Adrenal gland (tissue), 12 donors: ENCODE data around the gene WDR20. TPM values are rescaled to one million over a fixed set of nuclear protein-coding genes. Genes with fewer than 3 reads are reported as not detected.

Experiments
- DNase-seq, 7 donors: peaks; one replicate each; pipeline ENCODE4 v3.0.0-alpha.2; 2019 to 2020
- H3K27ac ChIP-seq, 5 donors: fragments of 200-600 bp; sonication (generic) in 4 of 5; 1 replicate in 3 of 5; 2 replicates in 2 of 5; pipeline versions ENCODE4 v1.5.1 to v1.8.0; 2016 to 2020; ENCODE audit warnings: mild to moderate bottlenecking in 1 of 5
- H3K27me3 ChIP-seq: fragments of 200-600 bp; 2 replicates; pipeline ENCODE4 v1.8.0; 2021
- H3K36me3 ChIP-seq, 2 donors: fragments of 200-600 bp; replicated peaks in 1 of 2; 1 replicate in 1 of 2; 2 replicates in 1 of 2; pipeline versions ENCODE4 v1.5.1 to v1.8.0; 2018 to 2022
- H3K4me1 ChIP-seq, 2 donors: fragments of 200-600 bp; replicated peaks in 1 of 2; 1 replicate in 1 of 2; 2 replicates in 1 of 2; pipeline versions ENCODE4 v1.5.1 to v1.8.0; 2018 to 2021
- H3K4me3 ChIP-seq, 4 donors: fragments of 200-600 bp; sonication (generic) in 3 of 4; one replicate each; pipeline ENCODE4 v1.5.1; 2016 to 2018
- H3K9me3 ChIP-seq, 3 donors: fragments of 200-600 bp; sonication (generic) in 1 of 3; replicated peaks in 1 of 3; 1 replicate in 2 of 3; 2 replicates in 1 of 3; pipeline versions ENCODE4 v1.5.1 to v1.8.0; 2016 to 2021
- CTCF ChIP-seq, 6 experiments: fragments of 450-650 bp in 4 of 6; fragments of 200-600 bp in 2 of 6; sonication (generic) in 1 of 6; IDR thresholded peaks; 1 replicate in 5 of 6; 2 replicates in 1 of 6; pipeline versions ENCODE4 v1.5.1 to v1.8.0; 2016 to 2021; ENCODE audit warnings: antibody characterized with exemption in 6 of 6, mild to moderate bottlenecking in 2 of 6, moderate library complexity in 1 of 6
- POLR2A ChIP-seq, 2 donors: fragments of 450-650 bp; IDR thresholded peaks; one replicate each; pipeline ENCODE4 v1.6.1; 2017; ENCODE audit warnings: antibody characterized with exemption in 2 of 2, mild to moderate bottlenecking in 2 of 2, moderate library complexity in 1 of 2
- WGBS, 4 donors: extraction: QIAGEN DNeasy Blood & Tissue Kit in 2 of 4; methylation state at CpG; one replicate each; pipeline versions ENCODE4 v1.1.5 to v1.1.7; 2013 to 2017; 5-methylcytosine and 5-hydroxymethylcytosine counted together
- intact Hi-C, 2 donors: fragments of 100-400 bp; cut with DNase I; formaldehyde crosslinking; loops; one replicate each; pipeline versions ENCODE4 v1.14.1 to v1.15.0; 2022 to 2023
- polyA plus RNA-seq, 3 donors: library from polyadenylated mRNA; stranded (reverse); fragments of 200-250 nt in 2 of 3; fragments of 350-450 nt in 1 of 3; fragmentation: Illumina TruSeq in 1 of 3; extraction: RNeasy Lipid Tissue Mini Kit (QIAGEN cat#74804) in 1 of 3; gene quantifications; one replicate each; pipeline ENCODE4 v1.2.3, GENCODE V29; 2013 to 2014
- total RNA-seq, 9 donors: library from RNA; depleted of rRNA in 4 of 9; stranded (reverse); fragments of >200 nt in 4 of 9; fragments of 120-200 nt in 1 of 9; fragmentation: NEBNext Ultra II Directional in 1 of 9; extraction: Animal tissue kit (Norgen Biotek cat#: 25700) in 1 of 9; gene quantifications; one replicate each; pipeline versions ENCODE4 v1.1.0 to v1.2.4, GENCODE V29; 2013 to 2023
- donor health status: healthy with polysubstance abuse.
- donor health status: Bipolar disorder and iron deficiency.
- donor health status: DM: yes; HTN: yes; CAD: no.
- donor health status: DM: no; HTN: no; CAD: no.
- donor health status: DM: no; HTN: no; CAD: no.
- donor health status: DM: yes; HTN: yes; CAD: no.

Gene WDR20
- total and polyA plus RNA-seq, 12 donors: 13.1 to 55.9 (median 38.3) TPM

- H3K27me3 ChIP-seq: no peaks in the 10 kb centered on the region
- H3K27ac ChIP-seq: peak overlapping the region in 3 of 5 donors; percentile 13 to 55 (median 15)
- H3K4me1 ChIP-seq: peaks cover 35 to 59% of the 10 kb centered on the region in 2 donors
- intact Hi-C loops: loop anchor here (5.0 to 10.0 kb wide), 2 partner anchors 50 to 52 kb away; no protein-coding TSS in a partner anchor
- TF ChIP-seq CTCF (IDR thresholded peaks at IDR 0.05): no peak
- no peak for TF ChIP-seq POLR2A (IDR thresholded peaks at IDR 0.05)
- DNase-seq: peak in 1 of 7 donors; percentile 18
- no peaks in the 10 kb centered on the region for H3K36me3 ChIP-seq
- H3K9me3 ChIP-seq: no peaks in the 10 kb centered on the region
- WGBS, 4 donors: 30 to 53% (median 37%) methylated on average over 2 of the region's 2 CpGs
- no peak overlapping the region for H3K4me3 ChIP-seq
These were observed 15.3 kb downstream of the WDR20 start for GRCh38 chr14:102154821-102155549.

- DNase-seq: no peak
- no peaks in the 10 kb centered on the region for H3K27me3 ChIP-seq
- H3K36me3 ChIP-seq: no peaks in the 10 kb centered on the region
- TF ChIP-seq CTCF (IDR thresholded peaks at IDR 0.05) (no peak), POLR2A (IDR thresholded peaks at IDR 0.05) (no peak)
- intact Hi-C loops: loop anchor here in 1 of 2 donors (10.0 kb wide), 1 partner anchor 47 kb away; no protein-coding TSS in a partner anchor
- H3K4me1 ChIP-seq: peaks cover 29 to 43% of the 10 kb centered on the region in 2 donors
- H3K4me3 ChIP-seq: no peak overlapping the region
- H3K9me3 ChIP-seq: no peaks in the 10 kb centered on the region
- peak overlapping the region in 3 of 5 donors; percentile 5 to 52 (median 13) for H3K27ac ChIP-seq
These were observed 17.6 kb downstream of the WDR20 start for GRCh38 chr14:102157346-102157745.

- H3K4me3 ChIP-seq: no peak overlapping the region
- intact Hi-C loops: loop anchor here in 1 of 2 donors (10.0 kb wide), 1 partner anchor 46 kb away; no protein-coding TSS in a partner anchor
- H3K27me3 ChIP-seq: no peaks in the 10 kb centered on the region
- H3K36me3 ChIP-seq: no peaks in the 10 kb centered on the region
- H3K4me1 ChIP-seq: peaks cover 29 to 51% of the 10 kb centered on the region in 2 donors
- WGBS, 4 donors: 96 to 98% (median 97%) methylated on average over 8 of the region's 8 CpGs
- TF ChIP-seq POLR2A (IDR thresholded peaks at IDR 0.05) (no peak), CTCF (IDR thresholded peaks at IDR 0.05) (no peak)
- DNase-seq: no peak
- H3K9me3 ChIP-seq: no peaks in the 10 kb centered on the region
- no peak overlapping the region for H3K27ac ChIP-seq
These were observed 19.1 kb downstream of the WDR20 start for GRCh38 chr14:102158797-102159196.

GRCh38 chr14:102159841-102160240 is 20.1 kb downstream of the WDR20 start:
- DNase-seq: no peak
- intact Hi-C loops: loop anchor here in 1 of 2 donors (10.0 kb wide), 1 partner anchor 45 kb away; no protein-coding TSS in a partner anchor
- H3K4me1 ChIP-seq: peaks cover 32 to 53% of the 10 kb centered on the region in 2 donors
- H3K27me3 ChIP-seq: no peaks in the 10 kb centered on the region
- H3K4me3 ChIP-seq: no peak overlapping the region
- no peaks in the 10 kb centered on the region for H3K36me3 ChIP-seq
- TF ChIP-seq POLR2A (IDR thresholded peaks at IDR 0.05) (no peak), CTCF (IDR thresholded peaks at IDR 0.05) (no peak)
- H3K27ac ChIP-seq: no peak overlapping the region
- 93 to 98% (median 97%) methylated on average over 4 of the region's 4 CpGs for WGBS, 4 donors
- H3K9me3 ChIP-seq: no peaks in the 10 kb centered on the region
